Neuronal stem cell (in vitro differentiated cells): Measurements from ENCODE around the gene MEGF11.

Source experiments
- DNase-seq: peaks from one replicate; pipeline ENCODE4 v3.0.0-alpha.2; 2013; ENCODE audit warnings: low spot score
- H2AFZ ChIP-seq: one replicate; pipeline ENCODE4 v1.6.1; 2013; ENCODE audit warnings: mild to moderate bottlenecking, low read length, inconsistent platforms
- H2AK5ac ChIP-seq: 2 replicates; pipeline ENCODE4 v1.6.1; 2013; ENCODE audit warnings: low read depth, mild to moderate bottlenecking, inconsistent platforms, low read length, moderate library complexity, mixed read lengths
- H2BK120ac ChIP-seq: 2 replicates; pipeline ENCODE4 v1.6.1; 2013; ENCODE audit warnings: low read depth, mild to moderate bottlenecking, inconsistent platforms, low read length, moderate library complexity, mixed read lengths
- H2BK12ac ChIP-seq: one replicate; pipeline ENCODE4 v1.6.1; 2013; ENCODE audit warnings: low read length, inconsistent platforms
- H2BK15ac ChIP-seq: 2 replicates; pipeline ENCODE4 v1.6.1; 2013; ENCODE audit warnings: mild to moderate bottlenecking, low read length, inconsistent platforms, mixed read lengths
- H2BK5ac ChIP-seq: one replicate; pipeline ENCODE4 v1.6.1; 2013; ENCODE audit warnings: inconsistent platforms, mild to moderate bottlenecking, low read length, moderate library complexity
- H3K14ac ChIP-seq: one replicate; pipeline ENCODE4 v1.6.1; 2013; ENCODE audit warnings: low read length, inconsistent platforms
- H3K18ac ChIP-seq: 2 replicates; pipeline ENCODE4 v1.6.1; 2013; ENCODE audit warnings: low read length, inconsistent platforms
- H3K23ac ChIP-seq: 2 replicates; pipeline ENCODE4 v1.6.1; 2013; ENCODE audit warnings: low read depth, mild to moderate bottlenecking, mixed read lengths, low read length, inconsistent platforms; ENCODE audit not compliant: poor library complexity
- H3K27ac ChIP-seq: replicated peaks from 3 replicates; pipeline ENCODE4 v1.5.1; 2013; ENCODE audit warnings: low read length, inconsistent platforms
- H3K27me3 ChIP-seq, 3 experiments: 2 replicates each; pipeline ENCODE4 v1.6.1; 2013; ENCODE audit warnings: low read length in 3 of 3, mild to moderate bottlenecking in 2 of 3, inconsistent platforms in 1 of 3, low read depth in 1 of 3, mixed read lengths in 1 of 3, moderate library complexity in 1 of 3; ENCODE audit not compliant: control insufficient read depth in 3 of 3, insufficient read depth in 3 of 3
- H3K36me3 ChIP-seq, 2 donors: replicated peaks in 1 of 2; 2 replicates each; pipeline ENCODE4 v1.6.1; 2013; ENCODE audit warnings: low read length in 2 of 2; ENCODE audit not compliant: control insufficient read depth in 2 of 2, insufficient read depth in 2 of 2
- H3K4ac ChIP-seq: 2 replicates; pipeline ENCODE4 v1.6.1; 2013; ENCODE audit warnings: inconsistent platforms, mild to moderate bottlenecking, low read length, moderate library complexity
- H3K4me1 ChIP-seq, 2 donors: 1 replicate in 1 of 2; 2 replicates in 1 of 2; pipeline ENCODE4 v1.6.1; 2013; ENCODE audit warnings: low read length in 2 of 2, low read depth in 1 of 2; ENCODE audit not compliant: control insufficient read depth in 2 of 2, insufficient read depth in 1 of 2
- H3K4me2 ChIP-seq: one replicate; pipeline ENCODE4 v1.6.1; 2013; ENCODE audit warnings: mild to moderate bottlenecking, low read length, inconsistent platforms; ENCODE audit not compliant: insufficient read depth, poor library complexity, severe bottlenecking
- H3K4me3 ChIP-seq, 2 donors: 2 replicates each; pipeline ENCODE4 v1.5.1; 2013; ENCODE audit warnings: low read length in 2 of 2, mild to moderate bottlenecking in 2 of 2, inconsistent platforms in 1 of 2, moderate library complexity in 1 of 2
- H3K79me1 ChIP-seq: one replicate; pipeline ENCODE4 v1.6.1; 2013; ENCODE audit warnings: low read depth, mild to moderate bottlenecking, inconsistent platforms, low read length, moderate library complexity
- H3K9ac ChIP-seq: one replicate; pipeline ENCODE4 v1.6.1; 2013; ENCODE audit warnings: mild to moderate bottlenecking, low read depth, low read length, inconsistent platforms; ENCODE audit not compliant: poor library complexity
- H3K9me3 ChIP-seq, 2 donors: replicated peaks in 1 of 2; 2 replicates each; pipeline versions ENCODE3 to v1.6.1; 2013; ENCODE audit warnings: low read length in 2 of 2, mild to moderate bottlenecking in 2 of 2, inconsistent platforms in 1 of 2, low read depth in 1 of 2, mixed read lengths in 1 of 2, moderate library complexity in 1 of 2; ENCODE audit not compliant: control insufficient read depth in 2 of 2, insufficient read depth in 1 of 2
- H4K8ac ChIP-seq: one replicate; pipeline ENCODE4 v1.6.1; 2013; ENCODE audit warnings: low read depth, mild to moderate bottlenecking, inconsistent platforms, low read length, moderate library complexity
- H4K91ac ChIP-seq: one replicate; pipeline ENCODE4 v1.6.1; 2013; ENCODE audit warnings: low read length, low read depth, mild to moderate bottlenecking, inconsistent platforms; ENCODE audit not compliant: poor library complexity
- WGBS, 2 donors: extraction: QIAGEN DNeasy Blood & Tissue Kit; methylation state at CpG; one replicate each; pipeline ENCODE4 v1.1.7; 2013; ENCODE audit warnings: missing lambda C conversion rate in 2 of 2, mixed read lengths in 1 of 2; ENCODE audit not compliant: insufficient read length in 2 of 2, insufficient replicate concordance in 1 of 2; ENCODE audit errors: extremely low coverage in 2 of 2; 5-methylcytosine and 5-hydroxymethylcytosine counted together

Gene MEGF11

DNA sequence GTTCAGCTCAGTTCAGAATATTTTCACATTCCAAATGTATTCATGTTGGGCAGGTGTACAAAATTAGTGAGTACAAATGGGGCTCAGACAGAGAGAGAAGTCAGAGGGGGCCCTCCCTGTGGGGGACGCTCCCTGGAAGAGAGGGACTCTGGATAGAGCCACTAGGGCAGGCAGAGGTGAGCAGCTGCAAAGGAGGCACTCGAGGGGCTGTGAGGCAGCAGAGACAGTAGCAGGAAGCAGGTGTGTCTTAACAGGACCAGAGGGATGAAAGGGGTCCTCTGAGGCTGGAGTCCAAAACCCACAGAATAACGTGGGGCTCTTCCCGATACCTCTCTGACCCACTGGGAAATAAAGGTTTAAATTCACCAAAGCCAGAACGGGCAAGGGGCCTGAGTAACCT lies 127.1 kb downstream of the MEGF11 start:
- Histone ChIP-seq H3K4ac (no peak overlapping the region), H2AFZ (no peak overlapping the region), H3K23ac (no peak overlapping the region), H3K27me3 (peaks cover 0 to 45% (median 0%) of the 10 kb centered on the region in 3 experiments), H3K4me1 (peaks cover 0 to 19% of the 10 kb centered on the region in 2 donors), H3K14ac (no peak overlapping the region), H2BK5ac (no peak overlapping the region), H3K36me3 (no peaks in the 10 kb centered on the region), H3K9me3 (no peaks in the 10 kb centered on the region), H3K79me1 (no peaks in the 10 kb centered on the region), H3K4me3 (no peak overlapping the region), H3K9ac (no peak overlapping the region), H2BK15ac (no peak overlapping the region), H3K27ac (no peak overlapping the region), H2BK120ac (no peak overlapping the region), H4K91ac (no peak overlapping the region), H2BK12ac (no peak overlapping the region), H2AK5ac (no peak overlapping the region), H3K18ac (peak overlapping the region; percentile 79), H3K4me2 (no peak overlapping the region), H4K8ac (no peak overlapping the region)
- no CpG with 5 or more reads among the region's 5 CpGs for WGBS, 2 donors
- no peak for DNase-seq

- WGBS, 2 donors = no CpG with 5 or more reads among the region's 6 CpGs
- H3K27me3 ChIP-seq = peaks cover 0 to 42% (median 0%) of the 10 kb centered on the region in 3 experiments
Measured at GRCh38 chr15:66126031-66126441, 127.5 kb downstream of the MEGF11 start.

GRCh38 chr15:66124651-66125050 lies 128.9 kb downstream of the MEGF11 start:
- Histone ChIP-seq H3K9ac (no peak overlapping the region), H3K4me2 (no peak overlapping the region), H3K27me3 (peaks cover 0 to 45% (median 0%) of the 10 kb centered on the region in 3 experiments), H3K9me3 (no peaks in the 10 kb centered on the region), H3K23ac (no peak overlapping the region), H3K79me1 (no peaks in the 10 kb centered on the region), H3K14ac (no peak overlapping the region), H4K8ac (no peak overlapping the region), H2AFZ (no peak overlapping the region), H2BK5ac (no peak overlapping the region), H2BK15ac (no peak overlapping the region), H3K36me3 (no peaks in the 10 kb centered on the region), H2AK5ac (no peak overlapping the region), H2BK12ac (no peak overlapping the region), H3K4me1 (peaks cover 0 to 17% of the 10 kb centered on the region in 2 donors), H3K4me3 (no peak overlapping the region), H3K4ac (no peak overlapping the region), H2BK120ac (no peak overlapping the region), H3K18ac (no peak overlapping the region), H3K27ac (no peak overlapping the region), H4K91ac (no peak overlapping the region)
- DNase-seq = no peak
- WGBS, 2 donors = no CpG with 5 or more reads among the region's 2 CpGs

More at GRCh38 chr15:66126031-66126441, 127.5 kb downstream of the MEGF11 start:
- Histone ChIP-seq H3K23ac (no peak overlapping the region), H3K4ac (no peak overlapping the region), H2AK5ac (peak overlapping the region; percentile 50), H3K18ac (peak overlapping the region; percentile 79), H3K27ac (no peak overlapping the region), H4K8ac (no peak overlapping the region), H2BK12ac (no peak overlapping the region), H3K4me3 (no peak overlapping the region), H4K91ac (no peak overlapping the region), H3K79me1 (no peaks in the 10 kb centered on the region), H3K9me3 (no peaks in the 10 kb centered on the region), H3K14ac (peak overlapping the region; percentile 23), H2BK15ac (no peak overlapping the region), H2AFZ (no peak overlapping the region), H3K4me1 (peaks cover 0 to 19% of the 10 kb centered on the region in 2 donors), H3K36me3 (no peaks in the 10 kb centered on the region), H2BK120ac (no peak overlapping the region), H3K4me2 (no peak overlapping the region), H2BK5ac (no peak overlapping the region), H3K9ac (no peak overlapping the region)
- DNase-seq = no peak

- Histone ChIP-seq H3K18ac (peak overlapping the region; percentile 9), H3K4ac (no peak overlapping the region), H4K8ac (no peak overlapping the region), H3K79me1 (no peaks in the 10 kb centered on the region), H2BK5ac (no peak overlapping the region), H2AFZ (no peak overlapping the region), H3K9ac (no peak overlapping the region), H3K4me3 (no peak overlapping the region), H3K23ac (no peak overlapping the region), H3K4me1 (peaks cover 0 to 17% of the 10 kb centered on the region in 2 donors), H3K36me3 (no peaks in the 10 kb centered on the region), H3K14ac (no peak overlapping the region), H3K4me2 (no peak overlapping the region), H3K27ac (no peak overlapping the region), H4K91ac (no peak overlapping the region), H3K27me3 (peaks cover 0 to 45% (median 0%) of the 10 kb centered on the region in 3 experiments), H2BK15ac (no peak overlapping the region), H2BK120ac (no peak overlapping the region), H3K9me3 (no peaks in the 10 kb centered on the region), H2AK5ac (no peak overlapping the region), H2BK12ac (peak overlapping the region; percentile 19)
- WGBS, 2 donors = no CpG with 5 or more reads among the region's 8 CpGs
- DNase-seq = no peak
Measured at GRCh38 chr15:66123799-66124198, 129.8 kb downstream of the MEGF11 start.
